AG04449 (cell line): ENCODE data around the gene A2M.

Experiments
- CTCF ChIA-PET: fragments of 350-600 bp; formaldehyde crosslinking; extraction: SDS; loops from one replicate; lab custom pipeline; 2021; ENCODE audit warnings: antibody characterized with exemption; lab: Yijun Ruan, JAX
- POLR2A ChIA-PET: fragments of 400-600, 350-600 bp; formaldehyde crosslinking; extraction: SDS; loops from one replicate; lab custom pipeline; 2020; ENCODE audit warnings: antibody characterized with exemption, inconsistent platforms; lab: Yijun Ruan, JAX
- DNase-seq: peaks from one replicate; pipeline ENCODE4 v3.0.0-alpha.2; 2010; ENCODE audit warnings: low read depth, low spot score
- H3K4me3 ChIP-seq: 2 replicates; pipeline ENCODE4 v1.5.1; 2011; ENCODE audit warnings: low read depth, mild to moderate bottlenecking, control low read depth, low read length
- TF ChIP-seq, protein P1 (sequence below): IDR thresholded peaks from one replicate; pipeline ENCODE4 v1.5.1; 2011; ENCODE audit warnings: mild to moderate bottlenecking, moderate library complexity, low read length, control low read depth, inconsistent platforms; ENCODE audit not compliant: insufficient read depth; ENCODE audit errors: missing control alignments

A2M gene

DNA sequence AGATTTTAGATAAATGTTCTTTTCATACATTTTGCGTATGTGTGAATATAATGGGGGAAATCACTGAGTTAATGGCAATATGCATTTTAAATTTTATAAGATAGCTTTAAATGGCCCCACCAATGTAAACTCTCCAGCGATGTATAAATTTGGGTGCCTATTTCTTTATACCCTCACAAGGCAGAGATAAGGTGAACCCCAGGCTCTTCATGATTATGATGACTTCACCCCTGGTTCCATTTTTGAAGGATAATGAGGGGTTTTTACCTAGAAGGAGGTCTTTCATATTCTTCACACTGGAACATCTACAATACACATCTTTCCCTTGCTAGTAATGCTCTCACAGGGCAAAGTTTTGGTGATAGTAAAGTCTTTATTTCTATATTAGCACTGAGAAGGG is 91.2 kb downstream of the A2M start:
- no peak for DNase-seq
- POLR2A ChIA-PET, result no interaction called here
- no peak overlapping the region for H3K4me3 ChIP-seq
- TF ChIP-seq, protein P1, sequence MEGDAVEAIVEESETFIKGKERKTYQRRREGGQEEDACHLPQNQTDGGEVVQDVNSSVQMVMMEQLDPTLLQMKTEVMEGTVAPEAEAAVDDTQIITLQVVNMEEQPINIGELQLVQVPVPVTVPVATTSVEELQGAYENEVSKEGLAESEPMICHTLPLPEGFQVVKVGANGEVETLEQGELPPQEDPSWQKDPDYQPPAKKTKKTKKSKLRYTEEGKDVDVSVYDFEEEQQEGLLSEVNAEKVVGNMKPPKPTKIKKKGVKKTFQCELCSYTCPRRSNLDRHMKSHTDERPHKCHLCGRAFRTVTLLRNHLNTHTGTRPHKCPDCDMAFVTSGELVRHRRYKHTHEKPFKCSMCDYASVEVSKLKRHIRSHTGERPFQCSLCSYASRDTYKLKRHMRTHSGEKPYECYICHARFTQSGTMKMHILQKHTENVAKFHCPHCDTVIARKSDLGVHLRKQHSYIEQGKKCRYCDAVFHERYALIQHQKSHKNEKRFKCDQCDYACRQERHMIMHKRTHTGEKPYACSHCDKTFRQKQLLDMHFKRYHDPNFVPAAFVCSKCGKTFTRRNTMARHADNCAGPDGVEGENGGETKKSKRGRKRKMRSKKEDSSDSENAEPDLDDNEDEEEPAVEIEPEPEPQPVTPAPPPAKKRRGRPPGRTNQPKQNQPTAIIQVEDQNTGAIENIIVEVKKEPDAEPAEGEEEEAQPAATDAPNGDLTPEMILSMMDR, result no peak
- CTCF ChIA-PET, result interaction anchor here (1.0 kb wide), 2 partner anchors 15 to 25 kb away, joined by 3 to 4 read pairs; no protein-coding TSS in a partner anchor

DNA sequence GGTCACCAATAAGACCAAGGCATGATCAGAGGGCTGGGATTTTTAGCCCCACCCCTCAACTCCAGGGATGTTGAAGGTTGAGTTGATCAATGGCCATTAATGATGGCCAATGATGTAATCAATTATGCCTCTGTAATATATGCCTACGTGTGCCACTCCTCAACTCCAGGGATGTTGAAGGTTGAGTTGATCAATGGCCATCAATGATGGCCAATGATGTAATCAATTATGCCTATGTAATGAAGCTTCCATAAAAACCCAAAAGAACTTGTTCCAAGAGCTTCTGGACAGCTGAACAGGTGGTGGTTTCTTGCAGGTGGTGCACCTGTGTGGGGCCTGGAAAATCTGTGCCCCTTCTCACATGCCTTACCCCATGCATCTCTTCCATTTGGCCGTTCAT is 93.1 kb downstream of the A2M start:
- ChIA-PET POLR2A (no interaction called here), CTCF (interaction anchor here (1.0 kb wide), 1 partner anchor 16 kb away, joined by 3 read pairs; no protein-coding TSS in a partner anchor)
- DNase-seq, result no peak
- TF ChIP-seq, protein P1, result no peak
- H3K4me3 ChIP-seq, result no peak overlapping the region
